ENCODE results near the gene NSUN4.
"Not testable (repeated sequence)": the region's sequence is repeated elsewhere in the genome, so short reads cannot be mapped to it uniquely, and the experiment has no call there.

Gene NSUN4

DNA sequence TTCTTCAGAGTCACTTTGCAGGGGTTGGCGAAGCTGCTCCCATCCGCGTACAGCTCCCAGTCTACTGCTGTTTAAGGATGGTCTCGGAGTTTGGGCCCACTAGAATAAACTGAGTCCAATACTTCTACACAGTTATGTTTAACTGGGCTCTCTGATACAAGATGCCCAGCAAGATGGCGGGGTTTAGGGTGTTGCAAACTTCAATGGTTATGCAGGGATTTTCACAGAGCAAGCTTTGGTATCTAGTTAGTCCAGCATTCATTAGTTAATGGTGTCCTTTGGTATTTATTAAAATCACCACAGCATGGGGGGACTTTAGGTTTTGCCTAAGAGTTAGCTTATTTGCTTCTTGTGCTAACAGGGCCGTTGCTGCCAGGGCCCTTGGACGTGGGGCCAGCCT lies 12.4 kb upstream of the NSUN4 start:
- DNase-seq: not testable (repeated sequence)

DNA sequence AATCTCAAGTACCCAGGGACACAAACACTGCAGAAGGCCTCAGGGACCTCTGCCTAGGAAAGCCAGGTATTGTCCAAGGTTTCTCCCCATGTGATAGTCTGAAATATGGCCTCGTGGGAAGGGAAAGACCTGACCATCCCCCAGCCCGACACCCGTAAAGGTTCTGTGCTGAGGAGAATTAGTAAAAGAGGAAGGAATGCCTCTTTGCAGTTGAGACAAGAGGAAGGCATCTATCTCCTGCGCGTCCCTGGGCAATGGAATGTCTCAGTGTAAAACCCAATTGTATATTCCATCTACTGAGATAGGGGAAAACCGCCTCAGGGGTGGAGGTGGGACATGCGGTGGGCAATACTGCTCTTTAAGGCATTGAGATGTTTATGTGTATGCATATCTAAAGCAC lies 10.8 kb upstream of the NSUN4 start:
- not testable (repeated sequence) for DNase-seq

GRCh38 chr1:46330381-46330780 lies 10.2 kb upstream of the NSUN4 start:
- not testable (repeated sequence) for DNase-seq

GRCh38 chr1:46331786-46332540 lies 8.6 kb upstream of the NSUN4 start:
- not testable (repeated sequence) for DNase-seq

GRCh38 chr1:46333300-46334029 lies 7.1 kb upstream of the NSUN4 start:
- no peak for DNase-seq

DNA sequence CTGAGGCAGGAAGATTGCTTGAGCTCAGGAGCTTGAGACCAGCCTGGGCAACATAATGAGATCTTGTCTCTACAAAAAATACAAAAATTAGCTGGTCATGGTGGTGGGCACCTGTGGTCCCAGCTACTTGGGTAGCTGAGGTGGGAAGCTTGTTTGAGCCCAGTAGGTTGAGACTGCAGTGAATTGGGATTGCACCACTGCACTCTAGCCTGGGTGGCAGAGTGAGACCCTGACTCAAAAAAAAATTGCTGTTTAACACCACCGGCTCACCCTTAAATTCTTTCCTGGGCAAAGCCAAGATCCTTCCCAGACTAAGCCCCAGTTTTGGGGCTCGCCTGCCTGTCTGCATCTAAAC lies 6.6 kb upstream of the NSUN4 start:
- no peak for DNase-seq

- no peak for DNase-seq
These were observed 5.5 kb upstream of the NSUN4 start for GRCh38 chr1:46335081-46335480.

DNA sequence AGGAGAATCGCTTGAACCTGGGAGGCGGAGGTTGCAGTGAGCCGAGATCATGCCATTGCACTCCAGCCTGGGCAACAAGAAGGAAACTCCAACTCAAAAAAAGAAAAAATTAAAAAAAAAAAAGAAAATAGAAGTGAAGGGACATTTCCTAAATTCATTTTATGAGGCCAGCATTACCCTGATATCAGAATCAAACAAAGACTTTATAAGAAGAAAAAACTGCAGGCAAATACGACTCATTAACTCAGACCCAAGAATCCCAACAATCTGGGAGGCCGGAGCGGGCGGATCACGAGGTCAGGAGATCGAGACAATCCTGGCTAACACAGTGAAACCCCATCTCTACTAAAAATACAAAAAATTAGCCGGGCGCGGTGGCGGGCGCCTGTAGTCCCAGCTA lies 3.2 kb upstream of the NSUN4 start:
- not testable (repeated sequence) for DNase-seq

DNA sequence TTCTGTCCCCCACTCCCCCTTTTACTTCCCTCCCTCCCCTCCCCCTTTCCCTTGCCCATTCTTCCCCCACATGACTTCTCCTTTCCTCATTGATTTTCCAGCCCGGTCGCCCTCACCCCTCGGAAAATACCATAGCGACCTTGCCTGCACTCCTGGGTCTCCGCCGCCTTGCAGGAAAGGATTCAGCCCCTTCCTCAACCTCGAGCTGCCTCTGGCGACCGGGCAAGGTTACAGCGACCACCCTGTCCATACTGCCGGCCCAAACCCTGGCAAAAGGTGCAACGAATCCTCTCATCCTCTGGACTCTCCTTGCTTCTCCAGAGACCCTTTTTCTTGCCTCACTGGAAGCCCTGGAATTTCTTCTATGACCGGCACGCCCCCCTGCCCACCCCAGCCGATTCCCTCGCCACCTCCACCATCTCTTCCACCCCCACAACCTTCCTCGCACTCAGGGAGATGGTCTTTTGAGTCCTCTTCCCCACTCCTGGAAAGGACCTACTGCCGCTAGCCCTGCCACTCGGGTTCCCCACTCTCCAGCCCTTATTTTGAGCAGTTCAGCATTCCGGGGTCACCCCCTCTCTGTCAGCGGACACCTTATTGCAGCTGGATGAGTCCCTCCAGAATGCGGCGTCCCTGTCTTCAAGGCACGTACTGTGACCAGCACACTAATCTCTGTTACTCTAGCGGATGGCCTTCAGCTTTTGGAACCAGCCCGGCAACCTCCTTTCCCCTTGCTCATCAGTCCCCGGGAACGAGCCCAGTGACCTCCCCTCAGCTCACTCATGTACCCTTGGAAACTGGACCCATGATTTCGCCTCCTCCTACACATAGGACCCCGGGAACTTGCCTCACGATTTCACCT lies 846 bp downstream of the NSUN4 start:
- no peak for DNase-seq

GRCh38 chr1:46342084-46342656 lies 1.6 kb downstream of the NSUN4 start:
- no peak for DNase-seq

- no peak for DNase-seq
These were observed 2.2 kb downstream of the NSUN4 start for GRCh38 chr1:46342677-46343350.

DNA sequence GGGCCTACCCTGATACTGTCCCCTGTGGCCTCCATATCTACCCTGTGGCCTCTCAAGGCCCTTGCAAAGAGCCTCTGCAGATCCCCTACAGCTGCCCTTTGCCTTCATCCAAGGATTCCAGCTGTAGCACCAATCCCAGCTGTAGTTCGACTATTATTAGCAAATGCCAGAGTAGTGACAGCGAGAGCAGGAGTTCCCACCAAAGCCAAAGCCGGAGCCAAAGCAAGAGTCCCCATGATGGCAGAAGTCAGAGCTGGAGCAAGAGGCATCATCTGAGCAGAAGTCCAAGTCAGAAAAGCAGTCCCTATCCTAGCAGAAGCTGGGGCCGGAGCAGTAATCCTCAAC lies 2.7 kb downstream of the NSUN4 start:
- no peak for DNase-seq

GRCh38 chr1:46343705-46344104 lies 3.1 kb downstream of the NSUN4 start:
- DNase-seq: no peak

DNA sequence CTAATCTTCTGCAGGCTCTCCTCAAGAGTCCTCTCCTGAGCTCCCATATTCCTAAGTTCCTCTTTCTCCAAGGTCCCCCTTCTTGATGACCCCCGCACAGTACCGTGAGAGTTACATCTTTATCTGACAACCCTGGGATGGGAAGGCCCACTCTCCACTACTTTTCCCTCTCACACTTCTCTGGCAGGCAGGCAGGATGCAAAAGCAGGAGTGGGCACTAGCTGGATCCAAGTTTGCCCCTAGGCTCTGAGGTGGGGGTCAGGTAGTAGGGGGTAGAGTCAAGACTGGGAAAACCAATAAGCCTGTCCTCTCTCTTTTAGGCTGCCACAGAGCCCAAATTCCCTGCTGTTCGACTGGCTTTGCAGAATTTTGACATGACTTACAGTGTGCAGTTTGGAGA lies 3.9 kb downstream of the NSUN4 start:
- DNase-seq: no peak

GRCh38 chr1:46345281-46345680 lies 4.7 kb downstream of the NSUN4 start:
- no peak for DNase-seq

GRCh38 chr1:46352363-46352762 lies 11.8 kb downstream of the NSUN4 start:
- DNase-seq: no peak

DNA sequence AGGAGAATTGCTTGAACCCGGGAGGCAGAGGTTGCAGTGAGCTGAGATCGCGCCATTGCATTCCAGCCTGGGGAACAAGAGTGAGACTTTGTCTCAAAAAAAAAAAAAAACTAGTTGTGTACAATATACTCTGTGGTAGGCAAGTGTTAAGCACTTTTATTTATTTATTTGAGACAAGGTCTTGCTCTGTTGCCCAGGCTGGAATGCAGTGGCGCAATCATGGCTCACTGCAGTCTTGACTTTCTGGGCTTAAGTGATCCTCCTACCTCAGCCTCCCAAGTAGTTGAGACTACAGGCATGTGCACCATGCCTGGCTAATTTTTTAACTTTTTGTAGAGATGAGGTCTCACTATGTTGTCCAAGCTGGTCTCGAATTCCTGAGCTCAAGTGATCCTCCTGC lies 15.3 kb downstream of the NSUN4 start:
- not testable (repeated sequence) for DNase-seq

- DNase-seq: no peak
These were observed 21.6 kb downstream of the NSUN4 start for GRCh38 chr1:46362158-46362557.

GRCh38 chr1:46363121-46363520 lies 22.5 kb downstream of the NSUN4 start:
- no peak for DNase-seq

DNA sequence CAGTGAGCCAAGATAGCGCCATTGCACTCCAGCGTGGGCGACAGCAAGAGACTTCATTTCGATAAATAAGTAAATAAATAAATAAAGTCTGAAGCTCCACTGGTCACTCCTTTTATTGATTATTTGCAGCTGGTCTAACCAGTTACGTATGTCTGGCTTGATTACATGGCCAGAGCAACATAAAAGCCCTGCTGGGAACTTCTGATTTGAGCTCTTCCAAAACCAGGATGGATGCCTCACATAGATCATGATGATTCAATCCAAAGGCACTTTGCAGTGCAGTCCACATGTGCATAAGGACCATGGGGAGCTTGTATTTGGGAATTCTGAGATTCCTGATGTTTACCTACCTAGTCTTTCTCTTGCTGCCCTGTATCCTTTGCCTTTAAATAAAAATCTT lies 24.0 kb downstream of the NSUN4 start:
- DNase-seq: no peak

- DNase-seq: not testable (repeated sequence)
These were observed 25.2 kb downstream of the NSUN4 start for GRCh38 chr1:46365796-46366195.

DNA sequence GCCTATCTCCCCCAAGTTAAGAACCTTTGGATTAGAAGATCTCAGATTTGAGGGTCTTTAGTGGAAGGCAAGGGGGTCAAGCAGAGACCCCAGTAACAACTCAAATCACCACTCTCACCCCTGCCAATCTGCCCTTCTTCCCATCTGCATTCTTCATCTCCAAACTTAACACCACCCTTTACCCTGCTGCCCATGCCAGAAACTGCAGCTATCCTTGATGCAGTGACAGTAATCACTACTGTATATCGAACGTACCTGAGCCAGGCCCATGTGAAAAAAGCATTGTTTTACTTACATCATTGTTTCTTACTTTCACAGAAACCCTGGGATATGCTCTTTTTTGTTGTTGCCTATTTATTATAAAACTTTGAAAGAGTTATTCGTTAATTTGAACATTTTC lies 26.5 kb downstream of the NSUN4 start:
- DNase-seq: no peak

DNA sequence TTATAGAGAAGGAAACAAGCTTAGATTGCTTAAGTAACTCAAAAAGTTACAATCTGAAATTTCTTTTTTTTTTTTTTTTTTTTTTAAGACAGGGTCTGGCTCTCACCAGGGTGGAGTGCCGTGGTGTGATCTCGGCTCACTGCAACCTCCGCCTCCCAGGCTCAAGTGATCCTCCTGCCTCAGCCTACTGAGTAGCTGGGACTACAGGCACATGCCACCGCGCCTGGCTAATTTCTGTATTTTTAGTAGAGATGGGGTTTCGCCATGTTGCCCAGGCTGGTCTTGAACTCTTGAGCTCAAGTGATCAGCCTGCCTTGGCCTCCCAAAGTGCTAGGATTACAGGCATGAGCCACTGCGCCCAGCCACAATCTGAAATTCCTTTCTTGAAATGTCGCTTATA lies 27.1 kb downstream of the NSUN4 start:
- DNase-seq: not testable (repeated sequence)

Data from CD4-positive, alpha-beta T cell treated with Interleukin-6 for 4 hours (primary cell).